T-helper 2 cell (primary cell): Measurements from ENCODE around the gene SLC22A7.
"Not testable (repeated sequence)": the region's sequence is repeated elsewhere in the genome, so short reads cannot be mapped to it uniquely, and the experiment has no call there.

Experiments
- DNase-seq, 5 experiments: peaks; one replicate each; pipeline versions ENCODE4 v3.0.0 to v3.0.0-alpha.2; 2012 to 2022

Gene SLC22A7

DNA sequence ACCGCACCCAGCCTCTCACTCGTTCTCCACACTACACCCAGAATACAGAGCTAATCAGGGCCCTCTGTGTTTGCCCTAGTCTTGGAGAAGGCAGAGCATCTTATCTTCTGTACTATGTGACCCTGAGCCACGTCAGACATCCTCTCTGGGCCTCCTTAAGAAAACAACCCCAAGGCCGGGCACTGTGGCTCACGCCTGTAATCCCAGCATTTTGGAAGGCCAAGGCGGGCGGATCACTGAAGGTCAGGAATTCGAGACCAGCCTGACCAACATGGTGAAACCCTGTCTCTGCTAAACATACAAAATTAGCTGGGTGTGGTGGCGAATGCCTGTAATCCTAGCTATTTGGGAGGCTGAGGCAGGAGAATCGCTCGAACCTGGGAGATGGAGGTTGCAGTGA, 4.9 kb downstream of the SLC22A7 start:
- not testable (repeated sequence) for DNase-seq

DNA sequence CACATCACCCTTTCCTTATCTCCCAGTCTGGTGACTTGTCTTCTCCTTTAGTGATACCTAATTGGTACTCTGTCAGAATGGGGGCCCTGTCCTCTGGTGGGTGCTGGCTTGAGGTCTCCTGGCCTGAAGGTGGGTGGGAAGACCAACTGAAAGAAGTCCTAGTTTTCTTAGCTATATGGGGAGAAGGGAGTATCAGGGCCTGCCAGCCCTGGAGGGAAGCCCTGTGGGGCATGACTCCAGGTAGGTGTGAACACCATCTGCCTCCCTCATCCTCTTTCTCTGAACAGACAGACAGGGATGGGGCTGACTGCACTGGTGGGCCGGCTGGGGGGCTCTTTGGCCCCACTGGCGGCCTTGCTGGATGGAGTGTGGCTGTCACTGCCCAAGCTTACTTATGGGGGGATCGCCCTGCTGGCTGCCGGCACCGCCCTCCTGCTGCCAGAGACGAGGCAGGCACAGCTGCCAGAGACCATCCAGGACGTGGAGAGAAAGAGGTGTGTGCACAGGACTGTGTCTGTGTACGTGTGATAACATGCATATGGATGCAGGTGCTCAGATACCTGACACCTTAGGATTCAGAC, 5.8 kb downstream of the SLC22A7 start:
- DNase-seq = no peak

DNA sequence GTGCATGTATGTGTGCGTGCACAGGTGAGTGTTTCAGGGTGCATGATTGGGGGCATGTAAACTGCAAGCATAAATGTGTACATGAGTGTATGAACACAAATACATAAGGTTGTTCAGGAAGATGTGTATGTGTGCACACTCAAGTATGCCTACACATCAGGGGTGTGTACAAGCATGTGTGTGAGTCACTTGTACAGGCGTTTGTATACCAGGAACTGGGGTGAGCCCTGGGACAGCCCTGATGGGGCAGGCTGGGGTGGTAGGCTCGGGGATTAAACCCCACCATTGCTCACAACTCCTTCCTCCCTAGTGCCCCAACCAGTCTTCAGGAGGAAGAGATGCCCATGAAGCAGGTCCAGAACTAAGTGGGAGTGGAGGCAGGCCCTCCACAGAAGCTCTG, 6.3 kb downstream of the SLC22A7 start:
- DNase-seq = no peak

DNA sequence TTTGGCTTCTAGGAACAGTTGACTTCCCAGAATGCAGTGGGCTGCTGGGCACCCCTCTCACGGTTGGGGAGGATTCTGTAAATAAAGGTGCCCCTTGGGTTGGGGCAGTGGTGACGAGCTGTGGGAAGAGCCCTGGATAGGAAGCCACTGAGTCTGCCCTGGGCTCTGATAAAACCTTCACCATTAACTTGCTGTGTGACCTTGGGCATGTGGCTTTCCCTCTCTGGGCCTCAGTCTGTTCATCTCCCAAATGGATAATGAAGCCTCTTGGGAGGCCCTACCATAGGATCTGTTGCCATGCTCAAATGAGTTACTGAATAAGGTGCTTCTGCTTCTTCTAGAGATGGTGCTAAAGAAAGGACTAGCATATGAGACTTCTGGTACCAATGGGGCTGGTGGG, 6.8 kb downstream of the SLC22A7 start:
- no peak for DNase-seq

DNA sequence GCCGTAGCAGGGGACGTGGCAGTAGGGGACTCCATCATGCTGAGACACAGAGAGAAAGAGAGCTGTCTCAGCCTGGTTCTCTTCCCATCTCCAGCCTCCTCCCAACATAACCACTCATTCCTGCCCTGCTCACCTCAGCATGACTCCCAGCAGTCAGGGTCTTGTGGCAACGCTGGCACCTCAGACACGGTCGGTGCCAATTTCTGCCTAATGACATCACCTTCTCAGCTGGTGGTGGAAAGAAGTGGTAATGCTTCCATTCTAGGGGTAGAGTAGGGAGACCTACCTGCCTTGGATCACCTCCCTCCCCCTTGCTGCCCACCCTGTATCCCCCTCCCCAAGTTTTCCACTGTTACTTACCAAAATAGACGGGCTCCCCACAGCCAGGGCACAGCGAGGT, 8.0 kb downstream of the SLC22A7 start:
- DNase-seq = no peak

DNA sequence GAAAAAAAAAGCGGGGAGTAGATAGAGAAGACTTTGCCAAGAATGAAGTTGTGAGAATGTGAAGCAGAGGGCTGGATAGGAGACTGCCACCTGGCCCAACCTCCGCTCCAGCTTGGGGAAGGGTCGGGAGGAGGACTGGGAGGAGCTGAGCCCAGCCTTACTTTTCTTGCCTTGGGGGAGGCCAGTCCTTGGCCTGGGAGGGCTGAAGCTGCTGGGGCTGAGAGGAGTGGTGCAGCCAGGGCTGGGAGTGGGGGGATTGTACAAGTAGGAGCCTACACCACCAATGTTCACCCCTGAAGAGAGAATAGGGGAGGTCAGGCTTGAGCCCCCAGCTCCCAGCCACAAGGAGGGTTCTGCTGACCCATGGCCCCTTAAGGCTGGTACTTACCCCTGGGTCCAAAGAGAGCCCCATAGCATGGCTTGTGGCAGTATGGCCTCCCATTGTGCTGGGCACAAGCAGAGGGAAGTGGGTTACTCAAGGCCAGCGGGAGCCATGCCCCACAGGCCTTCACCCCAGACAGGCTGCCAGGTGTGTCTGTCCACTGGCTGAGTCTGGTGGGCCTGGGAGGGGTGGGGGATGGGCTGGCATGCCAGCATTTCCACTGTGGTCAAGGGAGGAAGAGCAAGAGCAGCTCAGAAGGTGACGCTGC, 9.5 kb downstream of the SLC22A7 start:
- DNase-seq = no peak

DNA sequence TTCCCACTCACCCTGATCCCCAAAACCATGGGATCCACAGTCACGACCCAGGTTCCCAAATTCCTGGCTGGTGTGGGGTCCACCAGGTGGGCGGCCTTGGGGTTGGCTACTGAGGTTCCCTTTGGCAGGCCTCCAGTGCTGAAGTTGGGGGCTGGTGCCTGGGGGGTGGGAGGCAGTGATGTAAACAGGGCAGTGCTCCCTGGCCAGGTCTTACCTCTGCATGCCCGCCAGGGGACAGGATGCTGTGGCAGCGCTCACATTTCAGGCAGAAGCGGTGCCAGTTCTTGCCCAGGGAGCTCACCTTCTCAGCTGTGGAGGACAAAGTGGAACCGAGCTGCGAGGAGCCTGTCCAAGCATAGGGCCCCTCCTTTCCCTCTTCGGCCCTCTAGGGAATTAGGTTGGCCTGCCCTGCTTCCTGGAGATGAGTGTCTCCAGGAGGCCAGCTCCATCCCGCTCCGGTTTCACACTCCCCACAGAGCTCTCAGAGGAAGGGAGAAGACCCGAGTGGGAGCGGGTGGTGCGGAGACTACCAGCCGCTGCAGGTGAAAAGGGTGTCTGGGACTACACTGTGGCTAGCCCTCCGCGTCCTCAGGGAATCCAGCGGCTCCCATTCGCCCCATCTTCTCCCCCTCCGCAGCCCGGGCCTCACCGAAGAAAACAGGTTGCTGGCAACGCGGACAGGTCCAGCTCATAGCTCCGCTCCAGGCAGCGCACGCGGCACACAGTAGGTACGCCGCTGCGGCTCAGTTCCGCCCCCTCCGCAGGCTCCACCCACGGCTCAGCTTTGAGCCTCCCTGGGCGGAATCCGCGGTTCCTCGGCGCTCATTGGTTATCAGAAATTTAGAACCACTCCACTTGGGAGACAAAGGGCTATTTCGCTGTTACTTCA, 10.3 kb downstream of the SLC22A7 start, which contains the start of gene CRIP3:
TSS of gene CRIP3 (minus strand) at position 726 of the 889 bp plus-strand sequence. CDS start at position 692, 34 bp downstream.
- DNase-seq = peak in 4 of 5 experiments; percentile 12 to 68 (median 27)

DNA sequence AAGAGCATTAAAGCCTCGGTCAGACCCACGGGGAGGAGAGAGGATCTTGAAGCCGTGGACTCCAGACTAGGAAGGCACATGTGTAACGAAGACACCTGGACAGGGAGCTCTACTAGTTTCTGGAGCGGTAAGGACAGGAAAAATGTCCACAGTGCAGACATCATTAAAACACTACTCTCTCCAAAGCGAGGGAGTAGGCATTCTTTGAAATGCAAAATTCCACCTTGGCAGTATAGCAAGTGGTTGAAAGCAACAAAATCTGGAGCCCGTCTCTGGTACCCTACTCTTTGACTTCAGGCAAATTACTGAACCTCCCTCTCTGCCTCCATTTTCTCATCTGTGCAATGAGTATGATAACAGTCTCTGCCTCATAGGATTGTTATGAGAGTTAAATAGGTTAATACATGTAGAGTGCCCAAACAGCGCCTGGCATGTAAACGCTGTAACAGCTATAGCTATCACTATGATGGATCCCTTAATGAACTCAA, 11.0 kb downstream of the SLC22A7 start:
- DNase-seq = no peak

DNA sequence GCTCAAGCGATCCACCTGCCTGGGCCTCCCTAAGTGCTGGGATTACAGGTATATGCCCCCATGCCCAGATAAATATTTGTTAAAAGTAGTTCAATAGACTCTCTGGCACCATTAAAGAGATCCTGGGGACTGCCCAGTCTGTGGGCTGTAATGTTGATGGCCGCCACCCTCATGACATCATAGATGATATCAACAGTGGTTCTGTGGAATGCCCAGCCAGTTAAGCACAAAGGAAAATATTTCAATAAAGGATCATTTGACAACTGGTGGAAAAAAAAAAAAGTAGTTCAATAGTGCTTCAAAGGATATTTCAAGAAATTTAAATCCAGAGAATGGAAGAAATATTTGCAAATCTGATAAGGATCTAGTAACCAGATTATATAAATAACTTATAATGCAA, 12.1 kb downstream of the SLC22A7 start:
- no peak for DNase-seq

DNA sequence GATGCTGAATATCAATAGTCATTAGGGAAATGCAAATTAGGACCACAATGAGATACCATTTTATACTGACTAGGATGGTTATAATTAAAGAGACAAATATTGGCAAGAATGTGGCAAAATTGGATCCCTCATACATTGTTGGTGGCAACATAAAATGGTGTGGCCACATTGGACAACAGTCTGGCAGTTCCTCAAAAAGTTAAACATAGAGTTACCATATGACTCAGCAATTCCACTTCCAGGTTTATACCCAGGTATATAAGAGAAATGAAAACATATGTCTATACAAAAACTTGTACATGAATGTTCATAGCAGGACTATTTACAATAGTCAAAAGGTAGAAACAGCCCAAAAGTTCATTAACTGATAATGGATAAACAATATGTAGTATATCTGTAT, 12.6 kb downstream of the SLC22A7 start:
- DNase-seq = no peak

DNA sequence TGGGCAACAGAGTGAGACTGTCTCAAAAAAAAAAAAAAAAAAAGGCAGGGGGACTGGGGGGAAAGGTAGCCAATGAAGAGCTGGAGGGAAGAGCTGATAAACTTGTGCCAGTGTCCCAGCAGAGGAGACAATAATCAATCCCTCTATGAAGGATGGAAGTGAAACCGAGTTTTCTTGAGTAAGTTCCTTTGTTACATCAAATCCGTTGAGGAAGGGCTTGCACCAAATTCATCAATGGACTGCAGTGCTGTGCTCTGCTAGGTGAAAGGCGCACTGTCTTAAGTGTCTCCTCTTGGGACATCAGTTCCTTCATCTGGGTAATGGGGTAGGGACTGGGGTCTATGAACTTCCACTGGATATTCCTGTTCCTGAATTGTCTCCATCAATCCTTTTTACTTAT, 13.6 kb downstream of the SLC22A7 start:
- DNase-seq = no peak

DNA sequence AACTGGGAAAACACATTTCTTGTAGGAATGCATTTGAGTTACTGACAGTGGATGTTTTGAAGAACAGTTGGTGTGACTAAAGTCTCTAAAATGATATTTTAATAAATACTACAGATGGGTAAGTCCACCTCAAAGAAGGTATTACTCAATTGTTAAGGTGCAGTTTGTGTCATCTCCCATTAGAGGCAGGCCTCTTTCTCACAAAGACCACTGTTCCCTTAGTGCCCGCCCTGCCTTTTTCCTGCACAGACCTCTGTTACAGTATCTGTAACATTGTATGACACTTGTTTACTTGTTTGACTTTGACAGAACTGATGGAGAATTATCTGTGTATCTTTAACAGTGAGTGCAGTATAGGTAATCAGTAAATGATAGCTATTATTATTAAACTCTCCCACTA, 15.8 kb downstream of the SLC22A7 start:
- no peak for DNase-seq

DNA sequence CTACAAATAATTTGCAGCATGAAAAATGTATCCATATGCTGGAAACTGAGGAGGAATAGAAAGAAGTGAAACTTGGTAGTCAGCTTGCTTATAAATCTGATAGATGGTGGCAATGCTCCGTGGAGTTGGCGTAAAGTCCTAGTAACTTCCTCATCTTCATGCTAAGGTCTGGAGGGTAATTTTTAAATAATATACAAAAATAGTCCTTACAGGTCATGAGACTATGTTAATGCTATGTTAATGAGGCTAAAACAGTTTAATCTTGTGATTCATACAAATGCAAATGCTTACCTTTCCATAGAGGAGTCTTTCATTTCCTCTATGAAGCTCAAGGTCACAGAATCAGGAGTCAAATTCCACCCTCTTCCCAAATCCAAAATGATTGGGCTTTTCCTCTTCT, 20.0 kb downstream of the SLC22A7 start:
- DNase-seq = no peak

DNA sequence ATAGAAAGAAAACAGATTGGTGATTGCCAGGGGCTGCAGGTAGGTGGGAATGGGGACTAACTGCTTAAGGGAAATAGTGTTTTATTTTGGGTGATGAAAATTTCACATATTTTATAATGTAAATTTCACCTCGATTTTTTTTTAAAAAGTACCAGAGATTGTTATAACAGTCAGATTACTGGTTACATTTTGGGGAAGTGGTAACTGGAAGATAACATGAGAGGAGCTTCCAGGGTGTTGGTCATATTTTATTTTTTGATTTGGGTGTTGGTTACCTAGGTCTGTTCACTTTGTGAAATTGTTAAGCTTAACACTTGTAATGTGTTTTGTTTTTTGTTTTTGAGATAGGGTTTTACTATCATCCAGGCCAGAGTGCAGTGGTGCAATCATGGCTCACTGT, 27.8 kb downstream of the SLC22A7 start:
- no peak for DNase-seq

DNA sequence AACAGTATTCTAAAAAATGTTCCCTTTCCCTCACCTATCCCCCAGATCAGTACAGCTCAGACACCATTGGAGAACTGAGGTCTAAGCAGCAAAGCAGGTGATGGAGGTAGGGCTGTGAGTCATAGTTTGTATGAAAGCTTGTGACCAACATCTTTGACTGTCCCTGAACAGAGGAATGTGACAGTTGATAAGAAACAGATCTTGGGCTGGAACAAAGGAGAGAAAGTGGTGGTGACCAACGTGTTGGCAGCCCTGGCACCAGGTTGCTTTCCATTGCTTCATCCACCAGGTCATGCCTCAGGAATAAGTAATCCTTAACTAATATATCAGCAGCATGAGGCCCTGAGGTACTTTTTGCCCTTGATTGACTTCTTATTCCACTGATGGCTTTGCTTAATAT, 30.5 kb downstream of the SLC22A7 start:
- DNase-seq = no peak

DNA sequence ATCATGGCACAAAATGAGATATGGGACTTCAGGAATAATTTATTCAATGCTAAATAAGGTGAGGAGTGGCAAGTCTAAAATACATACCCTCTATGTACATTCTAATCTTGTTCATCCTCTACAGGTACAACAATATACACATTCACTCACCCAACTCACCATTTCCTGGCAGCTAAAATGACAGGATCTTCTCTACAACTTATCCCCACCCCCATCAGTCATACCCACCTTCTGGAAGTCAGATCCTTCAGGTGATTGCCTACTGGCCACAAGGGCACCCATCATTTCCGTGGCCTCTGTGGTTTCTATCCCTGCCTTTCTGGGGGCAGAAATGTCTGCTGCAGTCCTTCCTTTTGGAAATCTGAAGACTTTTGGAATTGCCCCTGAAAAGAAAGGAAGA, 33.4 kb downstream of the SLC22A7 start:
- peak in 1 of 5 experiments; percentile 20 for DNase-seq

DNA sequence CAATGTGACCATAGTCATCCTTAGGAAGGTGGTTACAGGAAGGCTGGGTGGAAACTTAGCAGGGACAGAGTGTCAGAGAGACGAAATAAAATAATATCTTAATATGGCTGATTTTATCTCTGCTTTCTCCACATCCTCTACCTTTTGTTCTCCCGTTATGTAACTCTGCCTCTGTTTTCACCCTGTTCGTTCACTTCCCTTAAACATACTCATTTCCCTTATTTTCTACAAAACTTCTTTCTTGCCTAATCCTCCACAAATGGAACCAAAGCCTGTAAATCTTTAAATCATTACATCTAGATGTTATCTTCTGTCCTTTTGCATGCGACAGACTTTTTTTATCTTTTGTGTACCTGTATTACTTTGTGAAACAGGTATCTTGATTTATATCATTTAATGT, 33.8 kb downstream of the SLC22A7 start:
- no peak for DNase-seq

DNA sequence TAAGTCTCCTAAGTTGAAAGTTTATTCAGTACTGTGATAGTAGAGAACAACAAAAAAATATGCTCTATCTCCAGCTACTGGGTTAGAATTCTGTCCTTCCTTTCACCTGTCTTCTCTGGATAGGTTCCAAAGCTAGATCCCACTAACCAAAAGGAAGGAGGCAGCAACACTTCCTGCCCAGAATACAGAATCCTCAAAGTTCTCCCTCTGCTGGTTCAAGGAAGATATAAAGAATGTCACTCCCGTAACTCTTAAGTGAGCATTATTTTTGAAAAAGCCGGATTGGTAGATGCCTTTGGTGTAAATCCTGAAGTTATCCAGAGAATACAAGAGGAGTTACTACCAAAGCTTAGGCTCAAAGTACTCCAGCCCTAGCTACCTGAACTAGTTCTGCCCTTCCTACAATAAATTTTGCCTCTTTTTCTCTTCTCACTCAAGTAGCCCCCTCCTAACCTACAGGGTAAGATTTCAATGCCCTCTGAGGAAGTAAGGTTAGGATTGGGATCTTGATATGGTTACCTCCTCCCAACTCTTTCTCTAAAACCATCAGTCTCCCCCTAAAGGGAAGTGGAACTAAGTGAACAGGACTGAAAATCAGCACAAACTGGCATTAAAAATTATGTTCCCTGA, 36.5 kb downstream of the SLC22A7 start:
- DNase-seq = no peak

DNA sequence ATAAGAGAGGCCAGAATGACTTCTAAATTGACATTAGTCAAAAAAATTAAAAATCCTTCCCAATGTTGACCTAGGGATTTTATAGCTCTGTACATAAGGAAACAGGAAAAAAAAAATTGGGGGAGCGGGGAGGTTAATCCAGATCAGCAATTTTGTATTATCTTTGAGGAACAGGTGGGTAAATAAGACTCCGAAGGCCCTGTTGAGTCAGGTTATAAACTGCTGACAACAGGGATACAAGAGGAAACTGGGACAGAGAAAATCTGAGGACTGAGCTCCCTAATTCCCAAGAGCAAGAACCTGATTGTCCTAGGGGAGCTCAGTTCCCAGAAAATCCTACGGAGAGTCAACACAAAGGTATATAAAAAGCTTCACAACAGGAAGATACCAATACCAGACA, 37.4 kb downstream of the SLC22A7 start:
- DNase-seq = no peak

DNA sequence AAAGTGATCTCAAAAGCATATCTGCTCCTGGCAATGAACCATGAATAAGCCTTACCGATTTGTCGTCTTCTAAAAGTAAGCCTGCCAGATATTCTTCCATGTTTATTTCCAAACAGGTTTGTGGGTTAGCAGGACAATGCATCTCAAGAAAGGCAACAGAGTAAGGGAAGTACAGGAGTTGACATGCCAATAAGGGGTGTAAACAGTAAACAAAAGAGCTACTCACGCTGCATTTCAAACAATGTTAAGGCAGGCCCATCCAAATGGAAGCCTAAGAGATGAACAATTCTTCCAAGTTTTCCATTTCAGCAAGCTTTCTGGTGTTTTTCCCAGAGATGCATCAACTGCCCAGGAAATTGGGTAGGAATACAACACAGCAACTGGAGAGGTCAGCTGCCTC, 38.3 kb downstream of the SLC22A7 start:
- no peak for DNase-seq

DNA sequence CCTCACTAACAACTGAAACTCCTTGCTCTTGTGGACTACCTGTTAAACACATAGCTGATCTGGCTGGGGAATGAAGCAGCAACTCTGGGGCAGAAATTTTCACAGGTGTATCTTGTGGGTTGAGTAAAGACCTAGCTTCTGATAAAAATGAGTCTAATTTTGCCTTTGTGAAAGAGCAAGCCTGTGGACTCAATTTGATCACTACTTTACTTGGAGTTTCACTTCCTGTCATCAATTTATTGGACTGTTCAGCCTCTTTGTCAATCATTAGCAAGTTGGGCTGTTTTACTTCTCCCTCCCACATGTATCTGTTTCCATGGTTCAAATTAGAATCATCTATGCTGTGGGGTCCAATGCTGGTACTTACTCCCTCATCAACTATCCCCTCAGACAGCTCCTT, 40.2 kb downstream of the SLC22A7 start:
- DNase-seq = no peak

DNA sequence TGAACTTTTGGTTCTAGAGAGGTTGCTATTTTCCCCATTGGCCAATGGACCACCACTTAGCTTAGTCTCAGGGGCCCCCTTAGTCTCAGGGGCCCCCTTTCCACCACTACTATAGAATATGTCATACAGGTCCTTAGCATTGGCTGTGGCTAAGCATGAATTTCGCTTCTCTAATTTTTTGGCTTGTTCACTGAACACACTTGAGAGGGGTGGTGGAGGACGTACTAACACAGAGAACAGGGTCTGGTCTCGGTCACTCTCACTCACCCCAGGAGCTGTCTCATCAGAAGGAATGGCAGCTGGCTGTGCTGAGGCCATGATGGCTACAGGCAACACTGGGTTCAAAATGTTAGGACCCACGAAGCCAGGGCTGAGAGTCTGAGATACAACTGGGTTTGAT, 41.1 kb downstream of the SLC22A7 start:
- no peak for DNase-seq

DNA sequence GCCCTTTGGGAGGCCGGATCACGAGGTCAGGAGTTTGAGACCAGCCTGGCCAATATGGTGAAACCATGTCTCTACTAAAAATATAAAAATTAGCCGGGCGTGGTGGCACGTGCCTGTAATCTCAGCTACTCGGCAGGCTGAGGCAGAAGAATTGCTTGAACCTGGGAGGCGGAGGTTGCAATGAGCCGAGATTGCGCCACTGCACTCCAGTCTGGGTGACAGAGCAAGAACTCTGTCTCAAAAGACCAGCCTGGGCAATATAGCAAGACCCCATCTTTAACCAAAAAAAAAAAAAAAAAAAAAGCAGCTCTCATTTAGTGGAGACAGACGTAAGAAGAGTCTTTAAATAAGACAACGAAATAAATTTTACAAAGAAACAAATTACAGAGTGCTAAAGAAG, 48.2 kb downstream of the SLC22A7 start:
- not testable (repeated sequence) for DNase-seq
